ENCODE results near the gene RNF26. TPM values are rescaled to one million over a fixed set of nuclear protein-coding genes. Genes with fewer than 3 reads are reported as not detected.

RNF26 gene
- total RNA-seq, 3 donors from 2014 or later = 20.7 to 24.7 (median 23.7) TPM

GRCh38 chr11:119373059-119373920 is 39.0 kb downstream of the RNF26 start:
- no peak for ATAC-seq
- intact Hi-C loops (cut with DNase I, micrococcal nuclease) = no loop called here
- TF ChIP-seq, protein P1, sequence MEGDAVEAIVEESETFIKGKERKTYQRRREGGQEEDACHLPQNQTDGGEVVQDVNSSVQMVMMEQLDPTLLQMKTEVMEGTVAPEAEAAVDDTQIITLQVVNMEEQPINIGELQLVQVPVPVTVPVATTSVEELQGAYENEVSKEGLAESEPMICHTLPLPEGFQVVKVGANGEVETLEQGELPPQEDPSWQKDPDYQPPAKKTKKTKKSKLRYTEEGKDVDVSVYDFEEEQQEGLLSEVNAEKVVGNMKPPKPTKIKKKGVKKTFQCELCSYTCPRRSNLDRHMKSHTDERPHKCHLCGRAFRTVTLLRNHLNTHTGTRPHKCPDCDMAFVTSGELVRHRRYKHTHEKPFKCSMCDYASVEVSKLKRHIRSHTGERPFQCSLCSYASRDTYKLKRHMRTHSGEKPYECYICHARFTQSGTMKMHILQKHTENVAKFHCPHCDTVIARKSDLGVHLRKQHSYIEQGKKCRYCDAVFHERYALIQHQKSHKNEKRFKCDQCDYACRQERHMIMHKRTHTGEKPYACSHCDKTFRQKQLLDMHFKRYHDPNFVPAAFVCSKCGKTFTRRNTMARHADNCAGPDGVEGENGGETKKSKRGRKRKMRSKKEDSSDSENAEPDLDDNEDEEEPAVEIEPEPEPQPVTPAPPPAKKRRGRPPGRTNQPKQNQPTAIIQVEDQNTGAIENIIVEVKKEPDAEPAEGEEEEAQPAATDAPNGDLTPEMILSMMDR (IDR thresholded peaks at IDR 0.05) = no peak
- H3K4me3 ChIP-seq = no peak overlapping the region
- no peak for DNase-seq
- H3K4me1 ChIP-seq (ENCODE audit: low read depth) = peaks cover 35% of the 10 kb centered on the region
- no peaks in the 10 kb centered on the region for H3K9me3 ChIP-seq
- no peaks in the 10 kb centered on the region for H3K36me3 ChIP-seq (ENCODE audit: low read depth)

GRCh38 chr11:119373921-119374631 is 39.7 kb downstream of the RNF26 start:
- DNase-seq (peak in 2 of 3 donors; percentile 88 to 89), ATAC-seq (peak; percentile 65)
- Histone ChIP-seq H3K36me3 (ENCODE audit: low read depth) (no peaks in the 10 kb centered on the region), H3K4me3 (no peak overlapping the region), H3K4me1 (ENCODE audit: low read depth) (peaks cover 29% of the 10 kb centered on the region), H3K9me3 (no peaks in the 10 kb centered on the region)
- TF ChIP-seq, protein P1 (IDR thresholded peaks at IDR 0.05) = peak; percentile 90
- intact Hi-C loops (cut with DNase I, micrococcal nuclease) = no loop called here

DNA sequence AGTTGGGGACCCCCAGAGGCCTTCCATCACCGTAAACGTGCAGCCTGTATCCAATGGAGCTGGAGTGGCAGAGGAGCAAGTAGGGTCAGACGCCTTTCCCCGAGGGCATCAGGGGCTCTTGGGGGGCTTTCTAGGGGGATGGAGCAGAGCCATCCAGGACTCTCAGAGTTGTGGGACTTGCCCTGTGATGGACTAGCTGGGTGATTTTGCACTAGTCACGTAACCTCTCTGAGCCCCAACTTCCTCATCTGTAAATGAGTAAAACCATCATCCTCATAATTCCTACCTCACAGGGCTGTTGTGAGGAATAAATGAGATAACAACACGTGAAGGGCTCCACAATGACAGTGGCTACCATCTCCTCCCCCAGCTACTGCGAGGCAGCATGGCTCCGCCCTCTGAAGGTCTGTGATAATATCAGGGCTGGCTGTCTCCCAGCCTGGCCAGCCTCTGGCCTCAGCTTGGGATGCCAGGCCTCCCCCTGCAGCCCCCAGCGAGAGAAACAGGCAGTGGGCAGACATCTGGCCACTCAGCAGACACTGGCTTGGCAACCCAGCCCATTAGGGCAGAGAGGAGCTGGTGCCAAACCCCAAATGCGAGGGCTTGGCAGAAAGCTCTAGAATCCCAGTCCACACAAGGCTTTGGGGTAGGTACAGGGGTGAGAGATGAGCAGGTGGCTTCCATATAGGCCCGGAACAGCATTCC is 40.5 kb downstream of the RNF26 start:
- intact Hi-C loops (cut with DNase I, micrococcal nuclease) = no loop called here
- Histone ChIP-seq H3K4me1 (ENCODE audit: low read depth) (peaks cover 22% of the 10 kb centered on the region), H3K4me3 (no peak overlapping the region), H3K9me3 (no peaks in the 10 kb centered on the region), H3K36me3 (ENCODE audit: low read depth) (no peaks in the 10 kb centered on the region)
- no peak for ATAC-seq
- no peak for DNase-seq
- TF ChIP-seq, protein P1 (IDR thresholded peaks at IDR 0.05) = no peak

- peaks cover 15% of the 10 kb centered on the region for H3K4me1 ChIP-seq (ENCODE audit: low read depth)
- H3K36me3 ChIP-seq (ENCODE audit: low read depth) = no peaks in the 10 kb centered on the region
- DNase-seq = peak in 2 of 3 donors; percentile 69 to 73
- TF ChIP-seq, protein P1 (IDR thresholded peaks at IDR 0.05) = no peak
- H3K4me3 ChIP-seq = no peak overlapping the region
- peak; percentile 14 for ATAC-seq
- no peaks in the 10 kb centered on the region for H3K9me3 ChIP-seq
- intact Hi-C loops (cut with DNase I, micrococcal nuclease) = no loop called here
These were observed 41.2 kb downstream of the RNF26 start for GRCh38 chr11:119375337-119376196.
